Activated T-helper 1 cell treated with anti-CD3 and anti-CD28 coated beads, Interleukin-12 subunit alpha, Interleukin-12 subunit beta, Interleukin-2, Interleukin-4 antibody, amounts not matched to agents 30 ng/mL and 10 ng/mL and 1 ng/mL, durations not matched to agents 14 hours and 24 hours and 36 hours (primary cell): Measurements from ENCODE around the gene ADIG. TPM values are rescaled to one million over a fixed set of nuclear protein-coding genes. Genes with fewer than 3 reads are reported as not detected.

Source experiments
- DNase-seq: peaks from one replicate; pipeline ENCODE4 v3.0.0; 2021; ENCODE audit warnings: low spot score
- H3K27ac Mint-ChIP-seq: one replicate; pipeline ENCODE4 v1.8.0; 2021; ENCODE audit warnings: mild to moderate bottlenecking, mixed read lengths
- H3K27me3 Mint-ChIP-seq: one replicate; pipeline ENCODE4 v1.8.0; 2022; ENCODE audit warnings: mild to moderate bottlenecking, moderate library complexity, mixed read lengths; ENCODE audit not compliant: insufficient read depth
- H3K36me3 Mint-ChIP-seq: one replicate; pipeline ENCODE4 v1.8.0; 2021; ENCODE audit warnings: low read depth, mixed read lengths
- H3K4me1 Mint-ChIP-seq: one replicate; pipeline ENCODE4 v1.8.0; 2021; ENCODE audit warnings: low read depth, mixed read lengths
- H3K4me3 Mint-ChIP-seq: one replicate; pipeline ENCODE4 v1.8.0; 2021; ENCODE audit warnings: mild to moderate bottlenecking, moderate library complexity, mixed read lengths
- H3K9me3 Mint-ChIP-seq: one replicate; pipeline ENCODE4 v1.8.0; 2021; ENCODE audit warnings: mixed read lengths
- intact Hi-C: fragments of 100-400 bp; cut with micrococcal nuclease; formaldehyde crosslinking; loops from one replicate; pipeline ENCODE4 v1.15.1; 2024
- total RNA-seq: library from RNA; stranded (reverse); gene quantifications from 2 replicates; pipeline ENCODE4 v1.2.3, GENCODE V29; 2022

ADIG gene
- total RNA-seq, 1 donor from 2014 or later = not detected

DNA sequence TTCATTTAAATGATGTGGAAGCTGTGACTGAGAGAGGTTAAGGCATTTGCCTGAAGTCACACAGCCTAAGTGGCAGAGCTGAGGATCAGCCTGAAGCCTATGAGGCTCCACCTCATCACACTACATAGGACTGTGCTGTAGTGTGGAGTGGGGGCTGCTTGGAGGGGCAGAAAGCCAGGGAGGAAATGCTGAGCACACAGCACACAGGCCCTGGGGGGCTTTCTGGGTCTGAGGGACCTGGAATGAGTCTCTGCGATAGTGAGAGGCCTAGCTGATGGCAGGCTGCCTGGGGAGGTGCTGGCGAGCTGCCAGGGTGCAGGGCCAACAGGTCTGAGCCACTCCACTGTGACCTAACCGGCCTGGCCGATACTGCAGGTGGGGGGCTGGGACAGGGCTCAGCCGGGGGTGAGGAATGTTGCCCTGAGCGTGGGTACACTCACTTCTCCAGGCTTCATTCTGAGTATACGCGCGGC is 18.4 kb downstream of the ADIG start:
- Mint-ChIP-seq H3K4me1 (peaks cover 7% of the 10 kb centered on the region), H3K9me3 (no peaks in the 10 kb centered on the region), H3K27me3 (peaks cover 35% of the 10 kb centered on the region), H3K36me3 (no peaks in the 10 kb centered on the region), H3K27ac (no peak overlapping the region), H3K4me3 (no peak overlapping the region)
- intact Hi-C loops = no loop called here
- DNase-seq = no peak

DNA sequence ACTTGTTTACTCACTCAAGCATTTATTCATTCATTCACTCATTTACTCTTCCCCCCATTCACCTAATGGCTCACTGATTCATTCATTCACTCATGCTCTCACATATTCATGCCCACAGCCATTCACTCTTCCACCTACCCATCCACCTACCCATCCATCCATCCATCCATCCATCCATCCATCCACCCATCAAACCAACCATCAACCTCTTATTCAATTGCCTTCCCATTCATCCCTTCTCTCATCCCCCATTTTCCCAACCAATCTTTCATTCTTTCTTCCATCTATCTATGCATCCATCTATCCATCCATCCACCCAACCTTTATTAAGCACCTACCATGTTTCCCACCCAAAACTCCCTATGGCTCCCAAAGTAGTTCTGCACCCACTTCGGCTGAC is 19.1 kb downstream of the ADIG start:
- no peaks in the 10 kb centered on the region for H3K9me3 Mint-ChIP-seq
- DNase-seq = no peak
- peaks cover 7% of the 10 kb centered on the region for H3K4me1 Mint-ChIP-seq
- intact Hi-C loops = no loop called here
- peaks cover 38% of the 10 kb centered on the region for H3K27me3 Mint-ChIP-seq
- no peaks in the 10 kb centered on the region for H3K36me3 Mint-ChIP-seq
- no peak overlapping the region for H3K4me3 Mint-ChIP-seq
- H3K27ac Mint-ChIP-seq = no peak overlapping the region

DNA sequence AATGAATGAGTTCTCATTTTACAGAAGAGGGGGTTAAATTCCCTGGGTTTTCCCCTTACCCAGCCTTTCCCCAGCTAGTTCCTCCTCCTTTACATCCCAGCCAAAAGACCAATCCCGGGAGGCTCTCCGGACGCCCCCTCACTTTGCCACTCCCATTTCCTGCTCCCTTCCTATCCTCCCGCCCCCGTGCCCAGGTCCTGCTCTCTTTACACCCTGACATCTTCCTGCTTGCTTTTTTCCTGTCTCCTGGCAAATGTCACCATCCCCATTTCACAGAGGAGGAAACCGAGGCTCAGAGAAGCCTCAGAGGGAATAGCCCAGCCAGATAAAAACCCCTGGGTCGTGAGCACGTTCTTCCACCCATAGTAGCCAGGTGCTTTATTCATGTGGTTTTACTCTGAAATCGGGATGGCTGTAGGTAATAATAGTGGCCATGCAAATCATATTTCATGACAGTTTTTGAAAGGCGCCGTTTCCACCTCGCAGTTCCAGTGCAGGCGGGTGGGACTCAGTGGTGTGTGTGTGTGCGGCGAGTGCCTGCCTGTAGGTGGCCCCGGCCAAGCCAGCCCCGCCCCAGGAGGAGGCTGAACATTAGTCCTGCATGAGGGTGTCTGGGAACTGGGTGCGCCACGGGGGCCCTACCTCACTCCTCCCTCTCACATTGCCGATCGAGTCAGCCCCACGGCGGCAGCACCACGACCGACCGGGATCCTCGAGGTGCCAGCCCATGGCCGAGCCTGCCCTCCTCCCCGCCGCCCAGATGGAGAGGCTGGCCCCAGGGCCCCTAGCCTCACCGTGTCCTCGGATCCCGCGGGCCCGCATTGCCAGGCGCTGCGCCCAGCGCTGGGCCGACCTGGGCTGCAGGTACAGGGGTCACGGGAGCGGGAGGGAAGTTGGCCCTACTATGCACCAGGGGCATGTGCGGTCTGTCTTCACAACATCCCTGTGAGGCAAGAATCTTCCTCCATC is 20.5 kb downstream of the ADIG start, which contains the start of gene ARHGAP40:
ARHGAP40 (plus strand) TSS at position 594 of the 969 bp plus-strand sequence.
- Mint-ChIP-seq H3K27me3 (peaks cover 46% of the 10 kb centered on the region), H3K27ac (no peak within 1 kb of the TSS), H3K9me3 (no peaks in the 10 kb centered on the region), H3K4me1 (peaks cover 7% of the 10 kb centered on the region), H3K36me3 (no peaks in the 10 kb centered on the region), H3K4me3 (peak within 1 kb of the TSS; percentile 17)
- DNase-seq = no peak
- intact Hi-C loops = no loop called here

DNA sequence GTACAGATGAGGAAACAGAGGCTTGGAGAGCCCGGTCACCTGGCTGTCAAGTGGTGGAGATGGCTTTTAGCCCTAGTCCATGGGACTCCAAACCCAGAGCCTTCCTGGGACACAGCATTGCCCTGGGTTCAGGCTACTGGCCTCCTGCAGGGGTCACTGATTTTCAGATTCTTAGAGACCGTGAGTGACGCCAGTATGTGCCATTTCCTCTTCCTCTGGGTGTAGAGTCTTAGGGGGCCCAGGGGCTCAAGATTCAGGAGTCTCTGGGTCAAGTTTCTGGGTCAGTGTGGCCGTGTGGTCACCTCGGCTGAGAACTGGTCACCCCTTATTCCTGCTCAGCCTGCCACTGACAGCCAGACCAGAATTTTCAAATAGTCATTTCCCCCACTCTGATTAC is 21.2 kb downstream of the ADIG start:
- no peaks in the 10 kb centered on the region for H3K36me3 Mint-ChIP-seq
- no peaks in the 10 kb centered on the region for H3K9me3 Mint-ChIP-seq
- no peak overlapping the region for H3K27ac Mint-ChIP-seq
- peaks cover 7% of the 10 kb centered on the region for H3K4me1 Mint-ChIP-seq
- intact Hi-C loops = no loop called here
- no peak overlapping the region for H3K4me3 Mint-ChIP-seq
- DNase-seq = no peak
- peaks cover 53% of the 10 kb centered on the region for H3K27me3 Mint-ChIP-seq

DNA sequence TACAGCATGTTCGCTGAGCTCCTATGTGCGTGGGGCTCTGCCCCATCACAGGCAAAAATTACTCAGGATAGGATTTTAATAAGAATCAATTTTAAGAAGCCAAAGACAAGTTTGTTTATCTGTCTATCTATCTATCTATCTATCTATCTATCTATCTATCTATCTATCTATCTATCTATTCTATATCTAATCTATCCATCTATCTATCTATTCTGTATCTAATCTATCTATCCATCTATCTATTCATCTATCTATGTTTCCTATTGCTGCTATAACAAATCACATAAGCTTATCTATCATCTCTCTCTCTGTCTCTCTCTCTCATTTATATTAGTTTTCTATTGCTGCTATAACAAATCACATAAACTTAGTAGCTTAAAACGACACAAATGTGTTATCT is 22.3 kb downstream of the ADIG start:
- intact Hi-C loops = no loop called here
- Mint-ChIP-seq H3K27ac (no peak overlapping the region), H3K27me3 (peaks cover 57% of the 10 kb centered on the region), H3K36me3 (no peaks in the 10 kb centered on the region), H3K4me3 (no peak overlapping the region), H3K9me3 (no peaks in the 10 kb centered on the region), H3K4me1 (peaks cover 7% of the 10 kb centered on the region)
- DNase-seq = no peak

DNA sequence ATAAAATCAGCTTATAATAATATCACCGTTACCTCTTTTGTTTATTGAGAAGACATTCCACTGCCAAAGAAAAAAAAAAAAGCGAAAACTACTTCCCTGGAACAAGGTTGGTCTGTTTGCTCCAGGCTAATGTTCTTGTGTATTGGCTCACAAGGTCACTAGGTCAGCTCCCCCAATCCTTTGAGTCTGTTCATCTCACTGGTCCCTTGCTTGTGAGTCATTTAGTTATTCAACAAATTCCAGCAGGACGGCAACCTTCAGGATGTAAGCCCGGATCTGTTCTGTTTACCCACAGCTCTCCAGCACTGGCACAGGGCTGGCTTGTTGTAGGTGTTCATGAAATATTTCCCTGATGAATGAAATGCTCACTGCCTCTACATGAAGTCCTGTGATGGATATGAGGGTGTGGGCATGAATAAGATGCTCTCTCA is 23.9 kb downstream of the ADIG start:
- peaks cover 7% of the 10 kb centered on the region for H3K4me1 Mint-ChIP-seq
- intact Hi-C loops = no loop called here
- H3K9me3 Mint-ChIP-seq = no peaks in the 10 kb centered on the region
- H3K27ac Mint-ChIP-seq = no peak overlapping the region
- no peaks in the 10 kb centered on the region for H3K36me3 Mint-ChIP-seq
- no peak for DNase-seq
- peaks cover 58% of the 10 kb centered on the region for H3K27me3 Mint-ChIP-seq
- no peak overlapping the region for H3K4me3 Mint-ChIP-seq

DNA sequence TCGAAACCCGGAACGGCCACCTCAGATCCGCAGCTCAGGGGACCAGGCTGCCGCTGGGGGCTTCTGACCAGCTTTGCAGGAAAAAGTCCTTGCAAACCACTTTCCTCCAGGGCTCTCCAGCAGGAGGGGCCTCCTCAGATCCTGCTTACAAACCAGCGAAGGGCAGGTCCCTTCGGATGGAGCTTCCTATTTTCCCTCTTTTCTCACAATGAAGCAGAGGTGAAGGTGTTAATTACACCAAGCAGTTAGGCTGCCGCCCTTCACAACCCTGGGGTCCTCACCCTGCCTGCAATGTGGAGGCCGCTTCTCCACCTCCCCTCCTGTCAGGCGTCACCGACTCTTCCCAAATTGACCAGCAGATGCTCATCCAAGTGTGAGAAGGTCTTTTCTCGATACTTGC is 26.4 kb downstream of the ADIG start:
- DNase-seq = no peak
- Mint-ChIP-seq H3K27me3 (peaks cover 47% of the 10 kb centered on the region), H3K4me1 (no peaks in the 10 kb centered on the region), H3K27ac (no peak overlapping the region), H3K9me3 (no peaks in the 10 kb centered on the region), H3K4me3 (no peak overlapping the region), H3K36me3 (no peaks in the 10 kb centered on the region)
- intact Hi-C loops = no loop called here

DNA sequence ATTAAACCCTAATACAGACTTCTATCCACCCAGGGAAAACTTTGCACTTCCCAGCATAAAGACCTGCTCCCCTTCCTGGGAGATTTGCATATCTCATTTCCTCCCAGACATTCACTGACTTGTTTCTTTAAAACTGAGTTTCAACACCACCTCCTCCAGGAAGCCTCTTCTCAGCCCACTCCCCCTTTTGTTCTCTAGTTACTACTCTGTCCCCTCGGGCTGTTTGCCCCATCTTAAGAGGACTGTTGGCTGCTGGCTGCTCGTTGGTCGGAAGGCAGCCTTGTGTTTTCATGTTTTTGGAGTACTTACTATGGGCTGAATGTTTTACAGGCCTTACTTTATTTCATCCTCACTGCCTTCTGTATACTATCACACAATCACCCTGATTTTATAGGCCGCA is 27.2 kb downstream of the ADIG start:
- Mint-ChIP-seq H3K4me3 (no peak overlapping the region), H3K36me3 (no peaks in the 10 kb centered on the region), H3K27me3 (peaks cover 43% of the 10 kb centered on the region), H3K4me1 (no peaks in the 10 kb centered on the region), H3K9me3 (no peaks in the 10 kb centered on the region), H3K27ac (no peak overlapping the region)
- intact Hi-C loops = no loop called here
- no peak for DNase-seq

DNA sequence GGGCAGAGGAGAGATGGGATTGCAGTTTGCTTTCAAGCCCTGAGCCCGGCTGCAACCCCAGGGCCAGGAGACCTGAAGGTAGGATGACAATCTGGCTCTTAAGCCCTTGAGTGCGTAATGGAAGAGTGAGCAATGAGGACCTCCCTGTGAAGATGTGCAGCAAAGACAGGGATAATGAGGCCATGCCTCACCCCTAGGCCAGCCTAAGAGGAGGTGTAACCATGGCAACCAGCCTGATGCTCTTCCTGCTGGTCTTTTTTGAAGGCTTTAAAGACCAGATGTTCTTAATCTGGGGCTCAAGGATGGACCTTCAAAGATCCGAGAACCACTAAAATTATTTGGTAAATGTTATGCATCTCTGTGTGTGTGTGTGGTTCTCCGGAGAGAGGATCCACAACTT is 28.8 kb downstream of the ADIG start:
- no peaks in the 10 kb centered on the region for H3K36me3 Mint-ChIP-seq
- H3K27me3 Mint-ChIP-seq = peaks cover 36% of the 10 kb centered on the region
- H3K4me1 Mint-ChIP-seq = no peaks in the 10 kb centered on the region
- H3K4me3 Mint-ChIP-seq = no peak overlapping the region
- H3K27ac Mint-ChIP-seq = no peak overlapping the region
- intact Hi-C loops = no loop called here
- no peak for DNase-seq
- no peaks in the 10 kb centered on the region for H3K9me3 Mint-ChIP-seq

DNA sequence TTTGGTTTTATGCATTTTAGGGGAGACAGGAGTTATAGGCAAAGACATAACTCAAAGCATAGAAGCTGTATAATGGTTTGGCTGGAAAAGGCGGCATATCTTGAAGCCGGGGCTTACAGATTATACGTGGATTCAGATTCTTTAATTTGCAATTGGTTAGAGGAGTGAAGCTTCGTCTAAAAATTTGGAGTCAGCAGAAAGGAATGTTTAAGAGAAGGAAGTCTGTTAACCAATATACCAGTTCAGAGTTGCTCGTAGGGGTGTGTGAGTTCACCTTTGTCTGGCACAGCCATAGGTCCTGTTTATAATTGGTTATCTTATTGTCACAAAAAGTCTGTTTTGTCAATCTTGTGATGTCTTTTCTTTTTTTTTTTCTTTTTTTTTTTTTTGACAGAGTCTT is 29.5 kb downstream of the ADIG start:
- Mint-ChIP-seq H3K4me1 (no peaks in the 10 kb centered on the region), H3K27me3 (peaks cover 29% of the 10 kb centered on the region), H3K9me3 (no peaks in the 10 kb centered on the region), H3K27ac (no peak overlapping the region), H3K4me3 (no peak overlapping the region), H3K36me3 (no peaks in the 10 kb centered on the region)
- no peak for DNase-seq
- intact Hi-C loops = no loop called here

DNA sequence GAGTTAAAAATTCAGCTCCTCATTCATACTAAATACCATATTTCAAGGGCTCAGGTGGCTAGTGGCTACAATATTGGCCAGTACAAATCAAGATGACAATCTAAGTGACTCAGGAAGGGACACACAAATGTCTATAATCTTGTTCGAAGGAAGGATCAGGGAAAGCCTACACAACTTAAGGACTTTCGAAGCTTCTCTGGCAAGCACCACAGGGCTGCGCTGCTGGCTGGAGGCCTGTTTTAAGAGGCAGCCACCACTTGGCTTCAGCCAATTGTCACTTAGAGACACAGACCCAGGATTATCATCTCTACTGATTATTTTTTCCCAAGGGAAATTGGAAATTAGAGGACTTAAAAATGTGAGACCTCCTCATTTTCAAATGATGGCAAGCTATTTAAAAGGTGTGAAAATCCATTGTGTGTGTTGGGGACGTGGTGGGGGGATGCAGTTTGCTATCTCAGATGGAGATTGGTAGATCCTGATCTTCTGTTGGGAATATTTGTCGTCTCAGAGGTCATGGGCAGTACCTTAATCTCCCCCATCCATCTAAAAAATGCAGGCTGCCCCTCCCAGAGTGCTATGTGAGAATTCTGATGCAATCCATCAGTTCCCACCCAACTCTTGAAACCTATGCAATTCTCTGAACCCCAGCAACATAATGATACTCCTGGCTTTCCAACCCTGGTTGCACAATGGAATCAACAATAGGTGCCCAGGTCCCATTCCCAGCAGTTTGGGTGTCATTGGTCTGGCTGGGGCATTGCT is 31.9 kb downstream of the ADIG start:
- no peak overlapping the region for H3K4me3 Mint-ChIP-seq
- H3K4me1 Mint-ChIP-seq = no peaks in the 10 kb centered on the region
- no peaks in the 10 kb centered on the region for H3K36me3 Mint-ChIP-seq
- no peaks in the 10 kb centered on the region for H3K9me3 Mint-ChIP-seq
- intact Hi-C loops = no loop called here
- no peak for DNase-seq
- peaks cover 14% of the 10 kb centered on the region for H3K27me3 Mint-ChIP-seq
- H3K27ac Mint-ChIP-seq = no peak overlapping the region

DNA sequence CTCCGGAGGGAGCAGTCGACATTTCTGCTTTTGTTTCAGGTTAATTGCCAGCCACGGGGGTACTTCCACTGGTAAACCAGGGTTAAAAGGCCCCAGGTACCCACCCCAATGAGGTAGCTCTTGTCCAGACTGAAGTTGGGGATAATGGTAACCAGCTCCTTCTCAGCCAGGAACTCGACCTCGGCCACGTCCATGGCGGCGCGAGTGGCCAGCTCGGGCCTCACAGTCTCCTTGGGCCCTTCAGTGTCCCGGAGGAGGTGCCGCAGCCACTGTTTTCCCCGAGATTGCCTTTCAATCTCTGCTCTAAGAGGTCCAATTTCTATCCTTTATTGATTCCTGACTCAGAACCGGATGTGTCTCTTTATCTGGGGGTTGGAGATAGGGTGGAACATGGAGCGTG is 34.3 kb downstream of the ADIG start:
- DNase-seq = no peak
- H3K4me1 Mint-ChIP-seq = no peaks in the 10 kb centered on the region
- H3K36me3 Mint-ChIP-seq = no peaks in the 10 kb centered on the region
- H3K4me3 Mint-ChIP-seq = no peak overlapping the region
- no peaks in the 10 kb centered on the region for H3K9me3 Mint-ChIP-seq
- H3K27ac Mint-ChIP-seq = no peak overlapping the region
- intact Hi-C loops = no loop called here
- peaks cover 12% of the 10 kb centered on the region for H3K27me3 Mint-ChIP-seq

DNA sequence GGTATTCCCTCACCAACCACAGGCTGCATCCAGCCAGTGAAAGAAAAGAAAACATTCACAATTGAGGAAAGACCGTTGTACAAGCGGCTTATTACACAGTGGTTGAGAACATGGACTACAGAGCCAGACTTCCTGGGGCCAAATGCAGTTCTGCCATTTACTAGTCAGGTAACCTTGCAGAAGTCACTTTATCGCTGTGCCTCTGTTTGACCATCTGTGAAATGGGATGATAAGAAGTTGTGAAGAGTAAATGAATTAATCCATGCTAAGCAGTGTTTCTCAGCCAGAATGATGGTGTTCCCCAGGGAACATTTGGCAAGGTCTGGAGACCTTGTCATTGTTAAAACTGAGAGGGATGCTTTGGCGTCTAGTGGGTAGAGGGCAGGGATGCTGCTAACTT is 35.5 kb downstream of the ADIG start:
- intact Hi-C loops = no loop called here
- Mint-ChIP-seq H3K36me3 (no peaks in the 10 kb centered on the region), H3K4me3 (no peak overlapping the region), H3K27ac (no peak overlapping the region), H3K27me3 (peaks cover 10% of the 10 kb centered on the region), H3K4me1 (no peaks in the 10 kb centered on the region), H3K9me3 (no peaks in the 10 kb centered on the region)
- no peak for DNase-seq
